IPS DF 19.7 (cell line): ENCODE data around the gene CRISPLD2.

Experiments used
- DNase-seq: peaks from one replicate; pipeline ENCODE4 v3.0.0-alpha.2; 2013; ENCODE audit warnings: low read depth, low spot score

The CRISPLD2 gene, protein sequence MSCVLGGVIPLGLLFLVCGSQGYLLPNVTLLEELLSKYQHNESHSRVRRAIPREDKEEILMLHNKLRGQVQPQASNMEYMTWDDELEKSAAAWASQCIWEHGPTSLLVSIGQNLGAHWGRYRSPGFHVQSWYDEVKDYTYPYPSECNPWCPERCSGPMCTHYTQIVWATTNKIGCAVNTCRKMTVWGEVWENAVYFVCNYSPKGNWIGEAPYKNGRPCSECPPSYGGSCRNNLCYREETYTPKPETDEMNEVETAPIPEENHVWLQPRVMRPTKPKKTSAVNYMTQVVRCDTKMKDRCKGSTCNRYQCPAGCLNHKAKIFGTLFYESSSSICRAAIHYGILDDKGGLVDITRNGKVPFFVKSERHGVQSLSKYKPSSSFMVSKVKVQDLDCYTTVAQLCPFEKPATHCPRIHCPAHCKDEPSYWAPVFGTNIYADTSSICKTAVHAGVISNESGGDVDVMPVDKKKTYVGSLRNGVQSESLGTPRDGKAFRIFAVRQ

DNA sequence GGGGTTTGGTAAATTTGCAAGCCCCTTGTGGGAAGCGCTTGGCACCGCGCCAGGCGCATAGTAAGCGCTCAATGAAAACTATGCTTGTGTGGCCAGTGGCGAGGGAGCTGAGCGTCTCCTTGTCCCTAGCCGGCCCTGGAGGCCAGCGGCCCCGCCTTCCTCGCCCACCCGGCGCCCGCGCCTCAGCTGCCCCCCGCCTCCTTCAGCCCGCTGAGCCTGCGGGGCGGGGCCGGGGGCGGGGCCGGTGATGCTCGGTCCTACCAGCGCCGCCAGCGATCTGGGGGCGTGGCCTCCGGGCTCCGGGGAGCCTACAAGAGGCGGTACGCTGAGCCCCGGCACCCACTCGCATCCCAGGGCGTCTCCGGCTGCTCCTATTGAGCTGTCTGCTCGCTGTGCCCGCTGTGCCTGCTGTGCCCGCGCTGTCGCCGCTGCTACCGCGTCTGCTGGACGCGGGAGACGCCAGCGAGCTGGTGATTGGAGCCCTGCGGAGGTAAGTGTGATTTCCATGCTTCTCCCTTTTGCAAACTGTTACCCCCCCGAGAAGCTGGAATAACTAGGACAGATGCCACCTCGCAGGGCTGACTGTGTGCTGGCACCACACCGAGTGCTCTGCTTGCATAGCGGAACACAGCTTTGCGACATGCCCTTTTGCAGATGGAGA is at the start of gene CRISPLD2:
CRISPLD2 (plus strand) TSS at position 342 of the 661 bp plus-strand sequence. CDS start 18,511 bp downstream, outside the sequence.
- no peak for DNase-seq

DNA sequence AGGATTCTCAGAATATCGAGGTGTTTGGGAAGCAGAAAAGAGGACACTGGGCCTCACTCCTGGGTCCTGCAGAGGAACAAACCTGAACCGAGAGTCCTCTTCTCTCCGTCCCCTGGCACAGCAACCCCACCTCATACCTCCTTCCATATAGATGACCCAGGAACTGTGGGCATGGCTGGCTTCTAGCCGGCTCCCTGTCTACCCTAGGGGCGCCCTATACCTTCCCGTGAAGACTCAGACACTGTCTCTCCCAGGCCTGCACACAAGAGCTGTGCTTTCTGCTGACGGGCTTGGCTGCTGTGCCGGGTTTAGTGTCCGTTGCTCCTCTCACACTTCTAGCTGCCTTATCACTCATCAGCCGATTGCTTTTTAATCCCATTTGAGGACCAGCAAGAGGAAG is 46.5 kb upstream of the CRISPLD2 start:
- no peak for DNase-seq

DNA sequence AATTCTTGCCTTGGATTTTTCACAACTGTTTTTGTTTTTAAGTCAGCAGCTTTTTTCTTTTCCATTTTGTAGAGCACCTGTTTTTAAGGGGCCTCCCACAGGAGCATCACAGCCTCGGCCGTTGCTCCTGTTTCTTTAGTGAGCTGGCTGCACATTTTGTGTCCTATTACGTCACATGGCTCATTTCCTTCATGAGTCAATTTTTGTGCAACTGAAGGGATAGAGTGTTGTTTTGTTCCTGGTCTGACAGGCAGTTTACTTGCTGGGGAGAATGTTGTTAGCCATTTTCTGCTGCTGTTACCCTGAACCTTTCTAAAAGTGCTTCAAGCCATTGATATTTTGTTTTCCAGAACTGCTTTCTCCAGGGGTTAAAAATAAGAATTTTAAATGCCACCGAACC is 45.0 kb upstream of the CRISPLD2 start:
- no peak for DNase-seq

DNA sequence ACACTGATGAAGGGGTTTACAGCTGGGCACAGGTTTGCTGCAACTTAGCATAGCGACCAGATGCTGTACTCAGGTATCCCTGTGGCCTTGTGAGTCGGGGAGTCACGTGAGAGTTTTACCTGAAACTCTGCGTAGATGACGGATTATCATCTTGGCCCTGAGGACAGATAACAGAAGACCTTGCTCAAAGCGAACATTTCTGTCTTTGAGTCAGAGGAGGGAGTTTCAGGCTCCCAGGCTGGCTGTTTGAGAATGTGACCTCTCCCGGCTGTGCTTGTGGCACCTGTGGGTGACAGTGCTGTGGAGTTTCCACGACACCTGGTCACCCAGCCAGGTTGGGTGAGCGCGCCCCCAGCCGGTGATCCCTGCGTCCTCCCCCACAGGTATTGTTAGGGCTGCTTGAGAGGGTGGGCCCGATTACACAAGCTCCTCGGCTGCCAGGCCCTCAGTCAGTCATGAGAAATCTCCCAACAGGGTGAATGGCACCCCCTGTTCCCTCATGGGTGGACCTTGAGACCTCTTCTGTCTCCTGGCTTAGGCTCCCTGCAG is 44.4 kb upstream of the CRISPLD2 start:
- no peak for DNase-seq

DNA sequence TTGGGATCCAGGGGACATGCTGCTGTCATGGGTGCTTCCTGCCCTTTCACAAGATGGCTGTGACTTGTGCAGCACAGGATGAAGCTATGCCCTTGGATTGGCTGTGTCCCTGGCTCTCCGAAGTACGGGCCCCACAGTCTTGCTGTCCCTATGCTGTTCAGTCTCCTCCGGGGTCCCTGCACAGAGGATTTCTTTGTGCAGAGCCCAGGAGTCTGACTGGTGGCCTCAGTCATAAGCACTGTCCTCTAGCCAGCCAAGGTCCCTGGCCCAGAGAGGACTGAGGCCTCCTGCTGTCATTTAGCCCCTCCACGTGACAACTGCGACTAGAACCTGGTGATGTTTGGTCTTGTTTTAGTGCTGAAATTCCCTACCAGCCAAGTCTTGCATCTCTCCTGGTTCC is 42.4 kb upstream of the CRISPLD2 start:
- DNase-seq, result no peak

DNA sequence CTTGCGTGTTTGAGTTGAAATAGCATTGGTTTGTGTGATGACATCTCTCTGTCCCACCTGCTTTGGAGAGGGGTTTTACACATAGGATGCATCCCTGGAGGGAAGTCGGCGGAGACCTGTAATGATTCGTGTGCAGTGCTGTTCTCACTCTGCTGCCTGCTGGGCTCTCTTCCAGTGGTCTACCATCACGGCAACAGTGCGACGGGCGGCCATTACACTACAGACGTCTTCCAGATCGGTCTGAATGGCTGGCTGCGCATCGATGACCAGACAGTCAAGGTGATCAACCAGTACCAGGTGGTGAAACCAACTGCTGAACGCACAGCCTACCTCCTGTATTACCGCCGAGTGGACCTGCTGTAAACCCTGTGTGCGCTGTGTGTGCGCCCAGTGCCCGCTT is 41.1 kb upstream of the CRISPLD2 start:
- DNase-seq, result no peak

DNA sequence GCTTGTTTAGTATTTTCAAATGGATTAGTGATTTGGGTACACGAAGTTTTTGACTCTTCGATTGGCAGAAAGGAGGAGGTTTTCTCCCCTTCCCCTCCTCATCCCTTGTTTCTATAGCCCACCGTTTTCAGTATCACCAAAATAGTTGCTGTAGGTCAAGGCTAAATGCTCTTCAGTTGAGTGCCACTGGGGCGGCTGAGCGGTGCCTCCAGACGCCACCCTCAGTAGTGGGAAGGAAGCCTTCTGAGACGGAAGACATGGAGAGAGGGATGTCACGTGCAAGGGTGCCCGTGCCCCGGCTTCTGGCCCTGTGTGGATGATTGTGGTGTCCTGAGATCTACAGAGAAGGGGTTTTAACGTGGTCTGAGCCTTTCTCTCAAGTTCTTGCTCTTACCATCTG is 39.7 kb upstream of the CRISPLD2 start:
- DNase-seq, result no peak

DNA sequence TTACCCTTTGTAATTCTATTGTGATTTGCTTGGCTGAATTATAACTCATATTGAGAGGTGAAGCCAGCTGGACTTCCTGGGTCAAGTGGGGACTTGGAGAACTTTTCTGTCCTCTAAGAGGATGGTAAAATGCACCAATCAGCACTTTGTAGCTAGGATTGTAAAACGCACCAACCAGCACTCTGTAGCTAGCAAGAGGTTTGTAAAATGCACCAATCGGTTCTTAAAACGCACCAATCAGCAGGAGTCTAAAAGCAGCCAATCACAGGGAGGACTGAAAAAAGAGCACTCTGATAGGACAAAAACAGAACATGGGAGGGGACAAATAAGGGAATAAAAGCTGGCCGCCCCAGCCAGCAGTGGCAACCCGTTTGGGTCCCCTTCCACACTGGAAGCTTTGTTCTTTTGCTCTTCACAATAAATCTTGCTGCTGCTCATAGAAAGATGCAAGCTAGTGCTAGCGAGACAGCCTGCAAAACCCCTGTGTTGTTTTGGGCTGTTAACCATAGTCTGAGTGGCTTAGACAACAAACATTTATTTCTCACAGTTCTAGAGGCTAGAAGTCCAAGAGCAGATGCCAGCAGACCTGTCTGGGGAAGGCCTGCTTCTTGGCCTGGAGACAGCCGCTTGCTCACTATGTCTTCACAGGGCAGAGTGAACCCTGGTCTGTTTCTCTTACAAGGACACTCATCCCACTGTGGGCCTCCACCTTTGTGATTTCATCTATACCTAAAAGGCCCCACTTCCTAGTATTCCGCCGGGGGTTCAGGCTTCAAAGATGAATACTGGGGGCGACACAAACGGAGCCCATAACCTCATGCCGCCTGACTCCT is 39.0 kb upstream of the CRISPLD2 start:
- DNase-seq, result no peak

DNA sequence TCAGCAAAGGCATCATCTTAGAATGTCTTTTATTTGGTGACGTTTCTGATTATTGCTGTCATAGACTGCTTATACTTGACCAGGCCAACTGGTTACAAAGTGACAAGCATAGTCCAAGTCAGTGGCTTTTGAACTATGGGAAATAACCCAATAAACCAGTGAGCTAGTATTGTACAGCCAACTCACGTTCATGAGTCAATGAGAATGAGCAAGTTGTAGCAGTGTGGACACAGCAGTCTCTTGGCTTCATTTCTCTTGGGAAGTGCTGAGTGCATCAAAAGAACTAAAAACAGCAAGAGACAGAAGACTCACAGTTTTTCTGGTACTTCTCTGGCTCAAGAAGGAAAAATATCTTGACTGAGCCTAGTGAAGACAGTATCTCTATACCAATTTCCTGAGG is 36.9 kb upstream of the CRISPLD2 start:
- no peak for DNase-seq

DNA sequence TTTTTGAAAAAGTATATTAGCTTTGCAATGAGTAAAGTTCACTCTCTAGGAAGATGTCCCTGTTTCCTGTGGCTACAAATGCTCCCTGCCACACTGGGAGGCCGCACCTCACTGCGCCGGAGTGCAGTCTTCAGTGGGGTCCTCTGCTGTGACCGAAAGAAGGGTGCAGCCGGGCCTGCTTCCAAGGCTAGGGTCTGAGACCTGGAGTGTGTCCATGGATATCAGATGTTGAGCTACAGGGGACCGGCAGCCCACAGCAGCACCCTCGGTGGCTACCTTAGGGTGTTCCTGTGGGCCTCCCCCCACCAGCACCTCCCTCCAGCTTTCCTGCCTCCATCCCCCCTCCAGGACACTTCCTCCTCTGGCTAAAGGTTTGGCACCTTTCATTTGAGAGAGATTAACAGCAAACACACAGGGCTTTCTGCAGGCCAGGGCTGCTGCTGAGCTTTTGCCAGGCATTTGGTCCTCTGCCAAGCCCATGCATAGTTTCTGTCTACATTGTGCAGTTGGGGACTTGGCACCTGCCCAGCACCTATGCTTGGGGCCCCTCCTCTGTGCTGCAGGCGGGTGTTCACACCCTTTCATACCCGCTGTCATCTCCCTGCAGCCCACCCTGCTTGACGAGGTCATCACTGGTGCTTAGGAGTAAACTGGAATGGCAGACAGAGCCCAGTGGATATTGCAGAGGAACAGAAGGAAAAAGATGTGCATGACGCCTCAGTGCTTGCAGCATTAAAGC is 33.8 kb upstream of the CRISPLD2 start:
- DNase-seq, result no peak

DNA sequence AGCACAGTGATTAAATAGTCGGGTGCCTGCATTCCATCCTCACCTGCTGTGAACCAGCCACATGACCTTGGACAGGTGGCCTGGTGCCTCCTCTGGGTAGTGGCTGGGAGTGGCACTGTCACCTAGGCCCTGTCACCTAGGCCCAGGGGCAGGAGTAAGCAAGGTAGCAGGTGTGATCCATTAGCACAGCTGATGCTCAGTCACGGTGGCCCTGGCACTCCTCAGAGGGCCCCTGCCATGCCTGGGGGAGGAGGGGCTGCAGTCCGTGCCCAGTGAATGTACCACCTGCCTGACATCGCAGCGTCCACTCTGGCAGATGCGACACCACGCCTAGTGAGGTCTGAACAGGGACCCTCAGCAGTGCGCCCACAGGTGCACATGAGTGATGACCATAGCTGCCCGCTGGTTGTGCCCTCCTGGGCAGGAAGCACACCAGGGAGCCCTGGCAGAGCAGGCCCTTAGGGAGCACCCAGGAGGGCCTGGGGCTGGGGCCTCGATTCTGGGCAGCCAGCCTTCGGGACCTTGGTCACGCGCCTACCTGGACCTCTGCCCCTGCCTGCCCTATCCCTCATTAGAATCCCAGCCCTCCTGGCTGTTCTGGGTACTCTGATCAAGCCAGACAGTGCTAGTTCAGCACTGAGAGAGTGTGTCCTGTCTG is 33.1 kb upstream of the CRISPLD2 start:
- DNase-seq, result no peak

DNA sequence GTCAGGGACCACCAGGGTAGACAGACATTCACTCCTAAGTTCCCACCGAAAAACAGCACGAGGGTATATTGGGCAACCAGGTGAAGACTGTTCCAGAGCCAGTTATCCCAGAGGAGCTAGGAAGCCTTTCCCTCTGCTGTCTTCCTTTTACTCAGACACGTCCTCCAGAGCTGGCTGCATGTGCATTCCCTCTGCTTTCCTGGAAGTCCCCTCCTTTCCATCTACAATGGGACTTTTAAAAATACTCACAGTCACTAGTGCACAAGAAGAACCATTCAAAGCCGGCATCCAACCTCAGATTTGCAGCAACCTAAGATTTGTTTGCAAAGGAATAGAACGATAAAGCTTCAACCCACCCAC is 32.5 kb upstream of the CRISPLD2 start:
- DNase-seq, result no peak

DNA sequence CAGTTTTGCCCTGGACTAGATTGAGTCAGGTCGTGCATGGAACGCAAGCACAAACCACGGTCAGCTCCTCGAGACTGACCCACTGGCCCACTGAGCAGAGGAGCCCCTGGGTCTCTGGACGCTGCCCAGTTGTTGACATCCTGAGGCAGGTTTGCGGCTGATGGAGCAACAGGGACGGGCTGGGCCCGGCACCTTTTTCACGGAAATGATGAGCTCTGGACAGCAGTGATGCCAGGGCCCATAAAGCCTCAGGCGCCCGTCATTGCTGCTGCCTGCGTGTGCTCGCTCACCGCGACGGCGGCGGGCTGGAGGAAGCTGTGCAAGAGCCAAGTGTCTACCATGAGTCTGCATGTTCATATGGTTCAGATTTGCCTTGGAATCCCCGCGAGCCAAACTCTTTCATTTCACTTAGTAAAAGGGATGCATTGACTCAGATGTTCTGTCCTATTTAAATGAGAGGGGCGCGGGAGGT is 30.8 kb upstream of the CRISPLD2 start:
- DNase-seq, result no peak

DNA sequence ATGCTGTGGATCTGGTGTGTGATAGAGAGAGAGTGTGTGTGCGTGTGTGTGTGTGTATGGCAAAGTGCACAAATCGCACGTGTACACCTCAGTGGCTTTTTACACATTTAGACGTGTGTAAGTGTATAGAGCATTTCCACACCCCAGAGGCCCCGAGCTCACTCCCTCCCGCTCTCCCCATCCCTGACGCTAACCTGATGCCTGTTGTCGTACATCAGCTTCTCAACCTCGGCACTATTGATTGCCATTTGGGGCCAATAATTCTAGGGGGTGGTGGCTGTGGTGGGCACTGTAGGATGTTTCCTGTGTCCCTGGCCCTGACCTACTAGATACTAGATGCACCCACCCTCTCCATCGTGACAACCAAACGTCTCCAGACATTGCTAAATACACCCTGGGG is 30.4 kb upstream of the CRISPLD2 start:
- no peak for DNase-seq

DNA sequence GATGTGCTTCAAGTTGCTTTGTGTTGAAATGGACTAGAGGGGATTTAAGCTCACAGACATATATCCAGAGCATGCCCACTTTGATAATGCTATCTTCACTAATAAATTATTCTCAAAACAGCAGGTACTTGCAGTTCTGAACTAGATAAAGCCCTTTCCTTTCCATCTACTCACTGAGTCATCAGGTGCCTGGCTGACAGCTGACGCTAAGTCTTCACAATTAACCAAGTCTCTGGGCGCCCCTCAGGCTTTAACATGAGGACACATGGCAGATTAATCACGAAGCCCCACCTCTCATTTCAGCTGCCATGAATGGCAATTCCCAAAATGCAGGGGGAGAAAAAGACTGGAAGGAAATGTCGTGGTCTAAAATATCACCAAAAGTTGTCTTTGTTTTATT is 29.5 kb upstream of the CRISPLD2 start:
- DNase-seq, result no peak

DNA sequence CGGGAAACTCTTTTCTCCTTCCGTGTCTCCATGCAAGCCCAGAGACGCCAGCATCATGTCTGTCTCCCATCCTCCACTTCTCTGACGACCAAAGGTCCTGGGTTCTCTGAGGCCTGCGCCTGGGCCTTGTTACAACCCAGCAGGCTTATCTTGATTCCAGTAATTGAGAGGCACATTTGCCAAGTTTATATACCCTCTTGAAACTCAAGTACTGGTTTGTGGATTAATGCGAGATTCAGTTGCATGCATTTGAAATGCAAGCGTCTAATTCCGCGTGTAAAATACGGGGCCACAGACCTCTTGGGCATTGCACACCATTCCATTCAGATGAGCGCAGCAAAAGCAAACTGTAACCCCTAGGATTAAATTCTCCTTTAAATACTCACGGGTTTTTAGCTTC is 28.7 kb upstream of the CRISPLD2 start:
- no peak for DNase-seq

DNA sequence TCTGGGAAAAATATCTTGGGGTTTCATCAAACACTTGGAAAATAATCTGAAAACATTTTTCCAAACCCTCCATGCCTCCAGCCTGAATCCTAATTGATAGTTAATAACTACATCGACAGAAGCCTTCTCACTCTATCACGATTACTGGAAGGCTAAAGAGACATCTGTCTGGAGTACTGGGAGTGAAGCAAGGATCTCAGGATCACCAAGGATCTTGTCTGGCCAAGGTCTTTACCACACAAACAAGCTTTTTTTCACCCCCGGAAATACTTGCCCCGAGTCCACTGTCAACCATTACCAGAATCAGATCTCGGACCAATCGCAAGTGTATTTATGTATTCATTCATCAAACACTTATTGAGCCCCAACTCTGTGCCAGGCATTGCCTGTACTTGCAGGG is 28.3 kb upstream of the CRISPLD2 start:
- no peak for DNase-seq

DNA sequence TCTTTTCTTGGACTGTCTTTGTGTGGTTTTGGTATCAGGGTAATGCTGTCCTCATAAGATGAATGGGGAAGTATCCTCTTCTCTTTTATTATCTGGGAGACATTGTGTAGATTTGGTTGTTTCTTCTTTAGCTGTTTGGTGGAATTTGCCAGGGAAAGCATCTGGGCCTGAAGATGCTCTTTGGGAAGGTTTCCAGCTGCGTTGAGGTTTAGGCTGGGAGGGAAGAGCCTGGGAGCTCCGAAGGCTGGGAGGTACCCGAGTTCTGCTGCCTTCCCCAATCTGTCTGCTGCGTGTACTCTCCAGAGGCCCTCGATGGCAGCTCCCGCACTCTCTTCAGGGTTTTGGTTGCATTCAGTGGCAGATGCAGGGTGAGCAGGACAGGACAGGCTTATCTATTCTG is 25.6 kb upstream of the CRISPLD2 start:
- no peak for DNase-seq

DNA sequence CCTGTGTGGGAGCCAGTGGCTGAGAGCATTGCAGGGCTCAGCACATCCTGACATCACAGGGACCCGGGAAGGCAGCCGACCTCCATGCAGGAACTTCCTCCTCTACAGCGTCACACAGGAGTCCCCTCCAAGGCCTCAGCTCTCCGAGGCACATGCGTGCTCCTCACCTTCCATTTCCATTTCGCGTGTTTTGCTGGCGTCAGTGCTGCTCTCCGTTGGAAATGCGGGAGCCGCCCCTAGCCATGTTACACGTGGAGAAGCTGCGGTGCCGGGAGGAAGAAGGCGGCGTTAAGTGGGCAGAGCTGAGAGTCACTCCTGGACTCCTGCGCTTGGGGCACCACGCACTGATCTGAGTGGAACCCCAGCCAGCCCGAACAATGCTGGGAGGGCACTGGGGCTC is 25.2 kb upstream of the CRISPLD2 start:
- no peak for DNase-seq

DNA sequence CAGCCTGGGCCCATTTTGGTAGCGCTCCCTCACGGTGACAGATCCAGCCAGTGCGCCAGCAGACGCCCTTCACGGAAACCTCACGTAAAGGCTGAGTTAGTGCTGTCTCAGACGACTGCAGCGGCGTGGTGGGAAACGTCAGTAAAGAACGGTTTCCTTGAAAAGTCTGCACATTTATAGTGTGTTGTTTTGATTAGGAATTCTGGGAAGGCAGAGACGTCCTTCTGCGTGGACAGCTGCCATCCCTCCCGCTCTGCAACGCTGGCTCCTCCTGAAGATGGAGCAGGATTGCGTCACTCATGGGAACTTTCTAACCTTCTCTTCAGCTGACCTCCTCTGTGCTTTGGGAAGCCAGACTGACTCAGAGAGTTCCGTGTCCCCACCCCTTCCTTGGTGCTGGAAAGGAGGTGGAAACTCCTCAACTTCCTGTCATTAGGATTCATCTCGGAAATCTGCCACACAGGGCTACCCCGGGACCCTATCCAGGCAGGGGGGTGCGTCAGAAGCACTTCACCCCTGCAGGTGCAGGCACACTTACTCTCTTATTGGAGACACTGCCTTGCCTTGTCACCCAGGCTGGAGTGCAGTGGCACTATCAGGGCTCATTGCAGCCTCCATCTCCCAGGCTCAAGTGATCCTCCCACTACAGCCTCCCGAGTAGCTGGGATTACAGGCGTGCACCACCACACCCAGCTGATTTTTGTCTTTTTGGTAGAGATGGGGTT is 24.3 kb upstream of the CRISPLD2 start:
- DNase-seq, result no peak
